HG02588 (cell line): ENCODE results near the gene SLC44A4.
"Not testable (repeated sequence)": the region's sequence is repeated elsewhere in the genome, so short reads cannot be mapped to it uniquely, and the experiment has no call there.

Source experiments
- ATAC-seq: cut with Tn5 transposase; IDR thresholded peaks from one replicate; pipeline ENCODE4 v1.9.1; 2021; ENCODE audit warnings: mild to moderate bottlenecking, moderate library complexity; ENCODE audit not compliant: unreplicated experiment

Gene SLC44A4

DNA sequence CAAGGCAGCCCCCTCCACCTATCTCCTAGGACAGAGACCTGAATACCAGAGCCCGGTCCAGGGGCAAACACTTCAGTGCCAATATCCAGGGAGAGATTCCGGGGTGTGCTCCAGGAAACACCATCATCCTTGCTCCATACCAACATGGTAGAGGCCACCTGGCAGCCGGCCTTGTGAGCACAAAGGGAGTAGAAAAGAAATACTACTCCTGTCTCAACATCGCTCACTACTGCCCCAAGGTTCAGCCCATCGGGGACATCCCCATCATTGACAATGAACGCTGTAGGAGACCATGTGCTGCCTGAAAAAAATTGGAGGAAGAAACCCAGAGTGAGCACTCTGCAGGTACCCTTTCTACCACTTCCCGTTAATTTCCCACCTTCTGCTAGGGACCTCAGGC, 17.6 kb downstream of the SLC44A4 start:
- ATAC-seq = no peak

DNA sequence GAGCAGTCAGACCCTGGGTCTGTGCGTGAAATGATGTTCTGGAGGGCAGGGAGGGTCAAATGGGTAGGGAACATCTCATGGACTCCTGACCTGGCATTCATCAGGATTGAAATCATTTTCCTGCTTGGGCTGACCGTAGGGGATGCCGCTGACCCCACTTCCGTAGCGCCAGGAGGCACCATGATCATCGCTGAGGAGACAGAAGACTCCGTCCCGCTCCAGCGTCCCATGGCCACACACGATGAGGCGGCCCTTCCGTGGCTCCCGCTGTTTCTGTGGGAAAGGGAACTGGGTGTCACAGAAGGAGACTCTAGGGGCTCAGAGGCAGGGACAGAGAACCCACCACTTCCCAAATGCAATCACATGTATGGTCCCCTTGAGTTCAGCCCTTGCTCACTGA, 18.4 kb downstream of the SLC44A4 start:
- no peak for ATAC-seq

DNA sequence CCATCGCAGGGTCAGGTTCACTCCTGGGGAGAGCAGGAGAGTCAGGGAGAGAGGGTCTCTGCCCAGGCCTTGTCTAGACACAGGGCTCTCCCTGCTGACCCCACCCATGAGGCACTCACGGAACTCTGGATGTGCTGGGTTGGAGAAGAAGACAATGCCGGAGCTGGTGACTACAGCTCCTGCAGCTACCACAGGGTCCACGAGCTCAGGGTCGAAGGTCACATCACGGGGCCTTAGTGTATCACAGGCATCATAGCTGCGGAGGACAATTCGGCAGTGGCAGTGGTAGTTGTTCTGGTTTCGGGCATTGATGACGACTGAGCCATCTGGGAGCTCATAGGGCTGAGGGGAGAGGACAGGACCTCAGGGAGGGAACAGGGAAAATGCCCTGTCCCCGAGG, 18.9 kb downstream of the SLC44A4 start:
- ATAC-seq = no peak

DNA sequence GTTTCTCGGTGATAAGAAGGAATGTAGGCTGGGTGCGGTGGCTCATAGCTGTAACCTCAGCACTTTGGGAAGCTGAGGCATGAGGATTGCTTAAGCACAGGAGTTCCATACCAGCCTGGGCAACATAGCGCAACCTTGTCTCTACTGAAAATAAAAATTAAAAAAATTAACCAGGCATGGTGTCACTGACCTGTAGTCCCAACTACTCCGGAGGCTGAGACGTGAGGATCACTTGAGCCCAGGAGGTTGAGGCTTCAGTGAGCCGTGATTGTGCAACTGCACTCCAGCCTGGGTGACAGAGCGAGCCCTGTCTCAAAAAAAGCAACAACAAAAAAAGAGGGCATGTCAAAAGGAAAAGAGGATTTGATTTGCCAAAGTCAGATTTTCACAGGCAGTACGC, 20.1 kb downstream of the SLC44A4 start:
- ATAC-seq = no peak

DNA sequence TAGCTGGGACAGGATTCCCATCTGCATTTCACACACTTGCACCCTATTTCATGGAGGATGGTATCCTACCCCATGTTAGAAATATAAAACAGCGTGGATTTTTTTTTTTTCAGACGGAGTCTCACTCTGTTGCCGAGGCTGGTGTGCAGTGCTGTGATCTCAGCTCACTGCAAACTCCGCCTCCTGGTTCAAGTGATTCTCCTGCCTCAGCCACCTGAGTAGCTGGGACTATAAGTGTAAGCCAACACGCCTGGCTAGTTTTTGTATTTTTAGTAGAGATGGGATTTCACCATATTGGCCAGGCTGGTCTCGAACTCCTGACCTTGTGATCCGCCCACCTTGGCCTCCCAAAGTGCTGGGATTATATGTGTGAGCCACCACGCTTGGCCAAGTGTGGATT, 21.0 kb downstream of the SLC44A4 start:
- ATAC-seq = not testable (repeated sequence)

DNA sequence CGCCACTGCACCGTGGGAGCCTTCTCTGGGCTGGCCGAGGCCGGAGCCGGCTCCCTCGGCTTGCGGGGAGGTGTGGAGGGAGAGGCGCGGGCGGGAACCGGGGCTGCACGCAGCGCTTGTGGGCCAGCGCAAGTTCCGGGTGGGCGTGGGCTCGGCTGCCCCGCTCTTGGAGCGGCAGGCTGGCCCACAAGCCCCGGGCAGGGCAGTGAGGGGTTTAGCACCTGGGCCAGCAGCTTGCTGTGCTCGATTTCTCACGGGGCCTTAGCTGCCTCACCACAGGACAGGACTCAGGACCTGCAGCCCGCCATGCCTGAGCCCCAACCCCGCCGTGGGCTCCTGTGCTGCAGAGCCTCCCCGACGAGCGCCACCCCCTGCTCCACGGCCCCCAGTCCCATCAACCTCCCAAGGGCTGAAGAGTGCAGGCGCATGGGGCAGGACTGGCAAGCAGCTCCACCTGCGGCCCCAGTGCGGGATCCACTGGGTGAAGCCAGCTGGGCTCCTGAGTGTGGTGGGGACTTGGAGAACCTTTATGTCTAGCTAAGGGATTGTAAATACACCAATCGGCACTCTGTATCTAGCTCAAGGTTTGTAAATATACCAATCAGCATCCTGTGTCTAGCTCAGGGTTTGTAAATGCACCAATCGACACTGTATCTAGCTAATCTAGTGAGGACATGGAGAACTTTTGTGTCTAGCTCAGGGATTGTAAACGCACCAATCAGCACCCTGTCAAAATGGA, 26.6 kb downstream of the SLC44A4 start:
- ATAC-seq = not testable (repeated sequence)

DNA sequence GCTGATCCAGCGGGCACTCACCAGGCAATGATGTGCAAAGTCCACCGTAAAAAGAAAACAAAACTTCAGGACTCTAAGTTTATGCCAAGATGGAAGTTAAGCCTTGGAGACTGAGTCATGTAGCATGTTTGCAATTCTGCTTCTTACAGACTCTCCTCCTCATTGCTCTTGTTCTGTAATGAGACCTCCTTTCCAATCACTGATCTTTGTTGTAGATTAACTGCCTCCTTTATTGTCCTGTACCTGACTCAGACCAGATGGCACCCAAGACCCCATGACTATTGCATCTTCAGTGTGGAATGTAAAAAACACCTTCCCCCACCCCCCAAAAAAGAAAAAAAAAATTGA, 27.3 kb downstream of the SLC44A4 start:
- ATAC-seq = no peak

DNA sequence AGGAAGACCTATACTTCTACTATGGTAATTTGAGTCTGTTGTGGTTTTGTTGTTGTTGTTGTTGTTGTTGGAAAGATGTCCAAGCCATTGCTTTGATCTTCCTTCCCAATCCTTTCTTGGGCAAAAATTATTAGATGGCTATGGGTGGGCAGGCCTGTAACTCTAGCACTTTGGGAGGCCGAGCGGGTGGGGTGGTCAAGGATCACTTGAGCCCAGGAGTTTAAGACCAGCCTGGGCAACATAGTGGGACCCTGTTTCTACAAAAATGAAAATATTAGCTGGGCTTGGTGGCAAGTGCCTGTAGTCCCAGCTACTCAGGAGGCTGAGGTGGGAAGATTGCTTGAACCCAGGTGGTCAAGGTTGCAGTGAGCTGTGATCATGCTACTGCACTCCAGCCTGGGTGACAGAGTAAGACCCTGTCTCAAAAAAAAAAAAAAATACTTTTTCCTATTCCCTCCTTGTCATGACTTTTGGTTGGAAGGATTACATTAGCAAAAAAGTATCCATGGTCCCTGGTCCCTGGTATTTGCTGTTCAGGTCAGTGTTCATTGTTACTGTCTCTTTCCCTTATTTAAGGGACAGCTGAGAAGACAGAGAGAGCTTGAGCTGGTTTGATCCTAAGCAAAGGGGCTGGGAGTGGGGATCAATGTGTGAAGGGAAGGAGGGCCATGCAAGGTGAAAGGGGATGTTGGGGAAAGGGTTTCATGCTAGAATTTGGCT, 27.9 kb downstream of the SLC44A4 start:
- no peak for ATAC-seq

DNA sequence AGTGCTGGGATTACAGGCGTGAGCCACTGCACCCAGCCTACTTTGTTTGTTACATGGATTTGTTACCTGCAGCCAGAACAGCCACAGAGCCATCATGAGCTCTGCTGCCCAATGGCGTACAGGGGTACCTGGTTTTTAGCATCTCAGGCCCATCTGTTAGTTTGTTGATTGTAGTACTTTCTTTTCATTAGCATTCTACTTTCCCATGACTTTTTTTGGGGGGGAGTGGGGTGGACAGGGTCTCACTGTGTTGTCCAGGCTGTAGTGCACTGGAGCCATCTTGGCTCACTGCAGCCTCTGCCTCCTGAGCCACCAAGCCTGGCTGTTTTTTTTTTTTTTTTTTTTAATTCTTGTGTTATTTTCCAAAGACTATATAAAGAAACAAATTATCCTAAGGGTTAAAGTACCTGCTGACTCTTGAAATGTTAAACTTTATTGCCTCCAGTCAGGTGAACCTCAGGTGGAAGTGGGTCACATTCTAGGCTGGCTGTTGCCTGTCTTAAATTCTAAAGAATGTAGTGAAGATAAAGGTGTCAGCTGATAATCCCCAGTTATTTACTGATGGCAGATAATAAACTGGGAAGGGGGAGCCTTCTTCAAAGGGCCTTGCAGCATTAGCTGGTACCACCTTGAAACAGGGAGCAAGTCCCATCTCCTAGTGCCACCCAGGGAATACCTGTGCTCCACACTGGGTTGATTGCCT, 31.4 kb downstream of the SLC44A4 start:
- no peak for ATAC-seq

DNA sequence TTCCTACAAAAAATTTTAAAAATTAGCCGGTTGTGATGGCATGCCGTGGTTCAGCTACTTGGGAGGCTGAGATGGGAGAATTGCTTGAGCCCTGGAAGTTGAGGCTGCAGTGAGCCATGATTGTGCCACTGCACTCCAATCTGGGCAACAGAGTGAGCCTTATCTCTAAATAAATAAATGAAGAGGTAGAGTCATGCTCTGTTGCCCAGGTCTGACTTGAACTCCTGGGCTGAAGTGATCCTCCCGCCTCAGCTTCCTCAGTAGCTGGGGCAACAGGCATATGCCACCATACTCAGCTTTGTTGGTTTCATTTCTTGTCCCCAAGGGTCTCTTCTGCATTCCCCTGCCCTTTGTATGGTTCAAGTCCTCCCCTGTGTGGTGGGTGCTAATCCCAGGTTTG, 34.3 kb downstream of the SLC44A4 start:
- no peak for ATAC-seq

DNA sequence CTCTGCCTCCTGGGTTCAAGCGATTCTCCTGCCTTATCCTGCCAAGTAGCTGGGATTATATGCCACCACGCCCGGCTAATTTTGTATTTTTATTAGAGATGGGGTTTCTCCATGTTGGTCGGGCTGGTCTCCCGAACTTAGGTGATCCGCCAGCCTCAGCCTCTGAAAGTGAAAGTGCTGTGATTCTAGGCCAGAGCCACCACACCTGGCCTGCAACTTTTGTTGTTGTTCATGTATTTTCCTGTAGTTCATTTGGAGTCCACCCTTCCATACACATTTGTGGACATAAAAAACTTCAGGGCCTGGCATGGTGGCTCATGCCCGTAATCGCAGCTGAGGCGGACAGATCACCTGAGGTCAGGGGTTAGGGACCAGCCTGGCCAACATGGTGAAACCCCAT, 36.7 kb downstream of the SLC44A4 start:
- no peak for ATAC-seq

DNA sequence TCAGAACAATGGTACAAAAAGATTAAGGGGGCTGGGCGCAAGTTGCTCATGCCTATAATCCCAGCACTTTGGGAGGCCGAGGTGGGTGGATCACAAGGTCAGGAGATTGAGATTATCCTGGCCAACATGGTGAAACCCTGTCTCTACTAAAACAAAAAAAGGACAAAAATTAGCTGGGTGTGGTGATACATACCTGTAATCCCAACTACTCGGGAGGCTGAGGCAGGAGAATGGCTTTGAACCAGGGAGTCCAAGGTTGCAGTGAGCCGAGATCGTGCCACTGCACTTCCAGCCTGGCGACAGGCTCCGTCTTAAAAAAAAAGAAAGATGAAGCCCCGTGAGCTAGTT, 39.0 kb downstream of the SLC44A4 start:
- not testable (repeated sequence) for ATAC-seq

DNA sequence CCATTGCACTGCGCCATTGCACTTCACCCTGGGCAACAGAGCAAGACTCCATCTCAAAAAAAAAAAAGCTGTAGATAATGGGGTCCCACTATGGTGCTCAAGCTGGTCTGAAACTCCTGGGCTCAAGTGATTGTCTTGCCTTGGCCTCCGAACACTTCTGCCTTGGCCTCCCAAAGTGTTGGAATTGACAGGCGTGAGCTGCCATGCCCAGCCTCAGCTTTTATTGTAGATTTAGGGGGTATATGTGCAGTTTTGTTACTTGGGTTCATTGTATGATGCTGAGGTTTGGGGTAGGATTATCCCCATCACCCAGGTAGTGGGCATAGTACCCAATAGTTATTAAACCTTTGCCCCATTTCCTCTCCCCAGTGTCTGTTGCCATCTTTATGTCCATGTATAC, 39.8 kb downstream of the SLC44A4 start:
- ATAC-seq = no peak

DNA sequence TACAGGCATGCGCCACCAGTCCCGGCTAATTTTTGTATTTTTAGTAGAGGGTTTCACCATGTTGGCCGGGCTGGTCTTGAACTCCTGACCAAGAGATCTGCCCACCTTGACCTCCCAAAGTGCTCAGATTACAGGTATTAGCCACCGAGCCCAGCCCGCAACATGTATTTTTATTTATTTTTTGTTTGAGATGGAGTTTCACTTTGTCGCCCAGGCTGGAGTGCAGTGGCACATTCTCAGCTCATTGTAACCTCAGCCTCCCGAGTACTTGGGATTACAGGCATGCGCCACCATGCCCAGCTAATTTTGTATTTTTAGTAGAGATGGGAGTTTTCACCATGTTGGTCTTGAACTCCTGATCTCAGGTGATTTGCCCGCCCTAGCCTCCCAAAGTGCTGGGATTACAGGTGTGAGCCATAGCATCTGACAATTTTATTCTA, 40.7 kb downstream of the SLC44A4 start:
- not testable (repeated sequence) for ATAC-seq

DNA sequence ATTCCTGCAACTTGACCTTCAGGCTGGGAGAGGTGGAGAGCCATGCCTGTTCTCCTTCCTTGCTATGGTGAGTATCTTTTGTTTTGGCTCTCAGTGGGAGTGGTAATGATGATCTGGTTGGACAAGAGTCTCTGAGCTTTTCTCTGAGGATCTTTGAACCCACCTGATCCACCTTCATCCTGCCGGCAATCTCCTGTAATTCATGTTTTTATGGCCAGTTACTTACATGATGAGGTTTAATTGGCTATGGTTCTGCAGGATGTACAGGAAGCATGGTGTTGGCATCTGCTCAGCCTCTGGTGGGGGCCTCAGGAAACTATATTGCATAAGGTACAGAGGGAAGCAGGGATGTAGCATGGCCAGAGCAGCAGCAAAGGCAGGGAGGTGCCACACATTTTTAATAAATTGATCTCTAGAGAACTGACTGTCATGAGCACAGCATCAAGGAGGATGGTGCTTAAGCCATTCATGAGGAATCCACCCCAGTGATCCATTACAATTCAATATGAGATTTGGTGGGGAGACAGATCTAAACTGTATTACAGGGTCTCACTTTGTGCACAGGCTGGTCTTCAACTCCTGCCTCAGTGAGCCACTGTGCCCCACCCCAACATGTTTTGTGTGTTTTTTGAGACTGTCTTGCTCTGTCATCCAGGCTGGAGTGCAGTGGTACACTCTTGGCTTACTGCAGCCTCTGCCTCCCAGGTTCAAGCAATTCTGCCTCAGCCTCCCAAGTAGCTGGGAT, 41.3 kb downstream of the SLC44A4 start:
- ATAC-seq = no peak

DNA sequence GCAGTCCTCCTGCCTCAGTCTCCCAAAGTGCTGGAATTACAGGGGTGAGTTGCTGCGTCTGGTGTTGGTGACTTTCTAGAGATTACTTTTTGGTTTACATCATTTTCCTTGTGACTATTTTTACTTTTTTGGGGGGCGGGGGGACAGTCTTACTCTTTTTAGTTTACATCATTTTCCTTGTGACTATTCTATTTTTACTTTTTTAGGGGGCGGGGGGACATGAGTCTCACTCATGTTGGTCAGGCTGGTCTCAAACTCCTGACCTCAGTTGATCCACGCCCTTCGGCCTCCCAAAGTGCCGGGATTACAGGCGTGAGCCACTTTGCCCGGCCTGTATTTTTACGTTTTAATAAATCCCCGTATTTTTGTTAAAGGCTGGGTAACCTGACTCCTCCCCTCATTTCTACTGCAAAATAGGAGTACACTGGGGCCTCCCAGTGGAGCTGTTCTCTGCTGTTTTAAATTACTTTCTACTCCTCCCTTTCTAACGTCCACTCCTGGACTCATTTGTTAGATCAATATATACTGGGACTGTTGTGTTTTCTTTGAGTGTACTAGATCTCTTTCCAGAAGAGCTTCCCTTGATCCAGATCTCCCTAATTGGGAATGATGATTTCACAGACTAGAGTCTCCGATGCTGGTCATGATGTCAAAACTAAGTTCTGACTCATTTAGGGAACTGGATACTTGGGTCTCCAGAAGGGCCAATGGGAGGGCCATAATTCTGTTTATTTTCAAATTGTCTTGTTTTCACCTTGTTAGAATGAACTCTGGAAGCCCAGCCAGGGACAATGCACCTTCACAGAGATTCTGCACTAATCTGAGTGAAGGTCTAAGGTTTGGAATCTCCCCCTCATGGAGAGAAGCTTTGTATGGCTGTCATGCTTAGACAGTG, 42.1 kb downstream of the SLC44A4 start:
- ATAC-seq = no peak

DNA sequence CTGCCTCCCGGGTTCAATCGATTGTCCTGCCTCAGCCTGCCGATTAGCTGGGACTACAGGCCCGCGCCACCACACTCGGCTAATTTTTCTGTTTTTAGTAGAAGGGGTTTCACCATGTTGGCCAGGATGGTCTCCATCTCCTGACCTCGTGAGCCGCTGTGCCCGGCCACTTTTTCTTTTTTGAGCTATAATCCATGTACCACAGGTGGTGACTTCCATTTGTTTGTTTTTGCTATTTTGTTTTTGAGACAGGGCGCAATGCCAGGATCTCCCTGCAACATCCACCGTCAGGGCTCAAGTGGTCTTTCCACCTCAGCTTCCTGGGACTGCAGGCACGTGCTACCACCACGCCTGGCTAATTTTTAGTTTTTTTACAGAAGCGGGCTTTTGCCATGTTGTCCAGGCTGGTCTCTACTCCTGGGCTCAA, 42.7 kb downstream of the SLC44A4 start:
- ATAC-seq = no peak

DNA sequence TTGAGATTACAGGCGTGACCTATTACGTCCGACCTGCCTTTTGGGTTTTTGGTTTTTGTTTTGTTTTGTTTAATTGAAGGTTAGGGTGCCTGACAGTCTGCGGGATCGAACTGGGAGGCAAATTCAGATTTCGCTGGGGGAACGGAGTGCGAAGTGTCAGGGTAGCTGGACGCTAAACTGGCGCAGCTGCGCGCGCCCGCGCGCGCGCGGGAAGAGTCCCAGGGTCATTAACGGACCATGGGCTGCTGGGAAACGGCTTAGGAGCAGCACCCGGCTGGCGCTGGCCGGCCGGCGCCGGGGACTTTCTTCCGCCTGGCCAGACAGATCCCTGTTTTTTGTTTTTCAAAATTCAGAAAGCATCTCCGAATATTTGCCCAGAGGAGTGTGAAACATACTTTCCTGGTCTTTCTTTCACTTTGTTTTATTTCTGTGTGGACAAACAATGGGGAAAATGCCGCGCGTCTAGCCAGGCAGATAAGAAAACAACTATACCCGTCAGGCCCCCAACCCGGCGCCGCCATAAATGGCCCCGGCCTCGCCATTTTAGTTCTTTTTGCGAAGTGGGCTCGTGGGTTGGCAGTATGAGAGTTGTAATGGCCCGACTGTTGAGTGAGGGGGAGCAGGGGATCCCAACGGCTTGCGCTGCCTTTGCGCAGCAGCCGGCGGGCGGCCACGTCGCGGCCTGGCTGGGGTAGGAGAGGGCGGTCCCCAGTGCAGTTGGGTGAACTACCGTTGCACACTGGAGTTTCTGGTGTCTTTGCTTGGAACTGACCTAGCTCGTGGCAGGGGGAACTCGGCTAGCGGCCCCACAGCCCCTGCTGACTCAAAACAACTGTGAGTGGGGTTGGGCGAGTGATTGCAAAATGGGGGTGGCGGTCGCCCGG, 44.2 kb downstream of the SLC44A4 start:
- ATAC-seq = peak; percentile 41
